IMR-90 (cell line): ENCODE results near the gene CD164L2. TPM values are rescaled to one million over a fixed set of nuclear protein-coding genes. Genes with fewer than 3 reads are reported as not detected.

Source experiments
- ATAC-seq: fragments of 200-7000 bp; cut with Tn5 transposase; 2 replicates; pipeline ENCODE4 v1.9.1; 2020; ENCODE audit warnings: low read depth, mild to moderate bottlenecking, moderate library complexity
- BruUV-seq: library from RNA; stranded (reverse); fragments of 400-500 nt; replicated peaks from 2 replicates; lab custom pipeline; 2021; lab: Mats Ljungman, UMichigan
- CTCF ChIA-PET: fragments of 300-600 bp; formaldehyde crosslinking; extraction: SDS; loops from one replicate; lab custom pipeline; 2021; ENCODE audit warnings: antibody characterized with exemption; lab: Yijun Ruan, JAX
- POLR2A ChIA-PET: fragments of 300-600 bp; sonication (Branson Sonifier 250); formaldehyde crosslinking; loops from one replicate; lab custom pipeline; 2022; ENCODE audit warnings: antibody characterized with exemption; ENCODE audit not compliant: unreplicated experiment; lab: Charles Lee
- DNase-seq: peaks from one replicate; pipeline ENCODE4 v3.0.0; 2013
- H2AFZ ChIP-seq: replicated peaks from 2 replicates; pipeline ENCODE3; 2013; ENCODE audit warnings: low read length, mild to moderate bottlenecking; ENCODE audit not compliant: poor library complexity
- H2AK5ac ChIP-seq: 2 replicates; pipeline ENCODE4 v1.6.1; 2013; ENCODE audit warnings: low read depth, low read length, inconsistent platforms
- H2AK9ac ChIP-seq: replicated peaks from 2 replicates; pipeline ENCODE3; 2013; ENCODE audit warnings: mild to moderate bottlenecking, low read depth, low read length, moderate library complexity; ENCODE audit not compliant: poor library complexity
- H2BK120ac ChIP-seq: 2 replicates; pipeline ENCODE4 v1.6.1; 2013; ENCODE audit warnings: low read depth, low read length, inconsistent platforms
- H2BK15ac ChIP-seq: 3 replicates; pipeline ENCODE4 v1.6.1; 2013; ENCODE audit warnings: low read depth, low read length, inconsistent platforms
- H2BK20ac ChIP-seq: 2 replicates; pipeline ENCODE4 v1.6.1; 2013; ENCODE audit warnings: low read depth, mild to moderate bottlenecking, inconsistent platforms, low read length, moderate library complexity
- H2BK5ac ChIP-seq: 2 replicates; pipeline ENCODE4 v1.6.1; 2013; ENCODE audit warnings: mild to moderate bottlenecking, low read depth, low read length, inconsistent platforms; ENCODE audit not compliant: poor library complexity, severe bottlenecking
- H3K14ac ChIP-seq: replicated peaks from 2 replicates; pipeline ENCODE4 v1.6.1; 2013; ENCODE audit warnings: low read depth, low read length, inconsistent platforms
- H3K18ac ChIP-seq: 2 replicates; pipeline ENCODE4 v1.6.1; 2013; ENCODE audit warnings: low read depth, low read length, control low read depth
- H3K23ac ChIP-seq: 2 replicates; pipeline ENCODE4 v1.6.1; 2013; ENCODE audit warnings: low read depth, low read length, inconsistent platforms
- H3K27ac ChIP-seq: 2 replicates; pipeline ENCODE4 v1.5.1; 2013; ENCODE audit warnings: mild to moderate bottlenecking, control low read depth, low read length; ENCODE audit not compliant: insufficient read depth
- H3K27me3 ChIP-seq: 2 replicates; pipeline ENCODE4 v1.6.1; 2013; ENCODE audit warnings: low read length; ENCODE audit not compliant: control insufficient read depth, insufficient read depth
- H3K36me3 ChIP-seq: 2 replicates; pipeline ENCODE4 v1.6.1; 2013; ENCODE audit warnings: low read length, mixed read lengths; ENCODE audit not compliant: control insufficient read depth, insufficient read depth
- H3K4ac ChIP-seq: 2 replicates; pipeline ENCODE4 v1.6.1; 2013; ENCODE audit warnings: low read depth, low read length, inconsistent platforms
- H3K4me1 ChIP-seq: 2 replicates; pipeline ENCODE4 v1.6.1; 2013; ENCODE audit warnings: low read length, mixed read lengths; ENCODE audit not compliant: control insufficient read depth, insufficient read depth
- H3K4me2 ChIP-seq: 2 replicates; pipeline ENCODE4 v1.6.1; 2013; ENCODE audit warnings: low read depth, mild to moderate bottlenecking, control low read depth, low read length, moderate library complexity
- H3K4me3 ChIP-seq: 2 replicates; pipeline ENCODE4 v1.5.1; 2013; ENCODE audit warnings: low read depth, mild to moderate bottlenecking, control low read depth, low read length, moderate library complexity; ENCODE audit not compliant: insufficient read depth
- H3K56ac ChIP-seq: 2 replicates; pipeline ENCODE4 v1.6.1; 2013; ENCODE audit warnings: low read length, inconsistent platforms; ENCODE audit not compliant: insufficient read depth; ENCODE audit errors: extremely low read depth
- H3K79me1 ChIP-seq, 2 experiments: 2 replicates each; pipeline ENCODE4 v1.6.1; 2013; ENCODE audit warnings: low read length in 2 of 2, inconsistent platforms in 1 of 2, low read depth in 1 of 2
- H3K9ac ChIP-seq: 2 replicates; pipeline ENCODE4 v1.6.1; 2013; ENCODE audit warnings: low read depth, low read length, control low read depth
- H3K9me1 ChIP-seq: 2 replicates; pipeline ENCODE4 v1.6.1; 2013; ENCODE audit warnings: low read length, inconsistent platforms; ENCODE audit not compliant: insufficient read depth
- H3K9me3 ChIP-seq: 2 replicates; pipeline ENCODE4 v1.6.1; 2013; ENCODE audit warnings: low read length; ENCODE audit not compliant: control insufficient read depth, insufficient read depth
- H4K20me1 ChIP-seq: 2 replicates; pipeline ENCODE4 v1.6.1; 2013; ENCODE audit warnings: low read length, inconsistent platforms; ENCODE audit not compliant: insufficient read depth
- H4K5ac ChIP-seq: 2 replicates; pipeline ENCODE4 v1.6.1; 2013; ENCODE audit warnings: mild to moderate bottlenecking, low read depth, low read length, control low read depth
- H4K8ac ChIP-seq, 2 experiments: 2 replicates each; pipeline ENCODE4 v1.6.1; 2013; ENCODE audit warnings: low read depth in 2 of 2, low read length in 2 of 2, control low read depth in 1 of 2, inconsistent platforms in 1 of 2
- H4K91ac ChIP-seq: 2 replicates; pipeline ENCODE4 v1.6.1; 2013; ENCODE audit warnings: low read depth, low read length, inconsistent platforms; ENCODE audit not compliant: insufficient read depth
- BHLHE40 ChIP-seq: fragments of 150-350 bp; IDR thresholded peaks from 2 replicates; pipeline ENCODE4 v1.6.1; 2016; ENCODE audit warnings: mild to moderate bottlenecking, low read depth, low read length
- CEBPB ChIP-seq: IDR thresholded peaks from 2 replicates; pipeline ENCODE4 v1.6.1; 2012; ENCODE audit warnings: low read depth, low read length, improper control_type of control experiment
- CHD1 ChIP-seq: IDR thresholded peaks from 2 replicates; pipeline ENCODE4 v1.6.1; 2012; ENCODE audit warnings: low read depth, low read length, improper control_type of control experiment
- CTCF ChIP-seq: conservative IDR thresholded peaks from 2 replicates; pipeline ENCODE4 v1.5.1; 2012; ENCODE audit warnings: mild to moderate bottlenecking, low read depth, low read length, improper control_type of control experiment
- ELK1 ChIP-seq: fragments of 150-350 bp; IDR thresholded peaks from 2 replicates; pipeline ENCODE4 v1.6.1; 2016; ENCODE audit warnings: low read depth, mild to moderate bottlenecking, low read length, moderate library complexity, borderline replicate concordance
- FOS ChIP-seq: fragments of 150-350 bp; IDR thresholded peaks from 2 replicates; pipeline ENCODE4 v1.6.1; 2016; ENCODE audit warnings: low read depth, low read length
- MXI1 ChIP-seq: IDR thresholded peaks from 2 replicates; pipeline ENCODE4 v1.6.1; 2012; ENCODE audit warnings: low read depth, mild to moderate bottlenecking, low read length, moderate library complexity, borderline replicate concordance
- NFE2L2 ChIP-seq: fragments of 150-350 bp; IDR thresholded peaks from 2 replicates; pipeline ENCODE4 v1.6.1; 2016; ENCODE audit warnings: low read depth, mild to moderate bottlenecking, low read length
- POLR2A ChIP-seq: IDR thresholded peaks from 2 replicates; pipeline ENCODE4 v1.6.1; 2012; ENCODE audit warnings: mild to moderate bottlenecking, low read depth, low read length
- RAD21 ChIP-seq: IDR thresholded peaks from 2 replicates; pipeline ENCODE4 v1.6.1; 2012; ENCODE audit warnings: low read length, improper control_type of control experiment
- RFX5 ChIP-seq: IDR thresholded peaks from 2 replicates; pipeline ENCODE4 v1.8.0; 2012; ENCODE audit warnings: low read depth, mild to moderate bottlenecking, low read length, moderate library complexity
- SMC3 ChIP-seq: fragments of 150-350 bp; IDR thresholded peaks from 2 replicates; pipeline ENCODE4 v1.6.1; 2016; ENCODE audit warnings: low read depth, mild to moderate bottlenecking, antibody characterized with exemption, low read length, moderate library complexity
- USF2 ChIP-seq: fragments of 150-350 bp; IDR thresholded peaks from 2 replicates; pipeline ENCODE4 v1.6.1; 2017; ENCODE audit warnings: mild to moderate bottlenecking, antibody characterized with exemption, low read length, low read depth
- WGBS, 2 experiments: methylation state at CpG; one replicate each; pipeline versions ENCODE4 v1.1.5 to v1.1.7; 2013; ENCODE audit warnings: missing lambda C conversion rate in 2 of 2; ENCODE audit not compliant: insufficient read length in 1 of 2; ENCODE audit errors: extremely low coverage in 2 of 2; 5-methylcytosine and 5-hydroxymethylcytosine counted together
- dilution Hi-C: fragments of 300-500 bp; cut with HindIII; formaldehyde crosslinking; loops from one replicate; pipeline ENCODE4 v1.14.3; 2018; ENCODE audit warnings: low sequenced_read_pairs; ENCODE audit not compliant: unreplicated experiment
- in situ Hi-C: fragments of 300-500 bp; cut with MboI; formaldehyde crosslinking; loops from 3 replicates; pipeline ENCODE4 v1.14.3; 2019; ENCODE audit warnings: low sequenced_read_pairs, inconsistent platforms, mixed read lengths
- intact Hi-C: fragments of 100-400 bp; cut with micrococcal nuclease; formaldehyde crosslinking; loops from 2 replicates; pipeline ENCODE4 v1.10.0; 2022
- polyA plus RNA-seq, 3 experiments: library from polyadenylated mRNA; depleted of rRNA; stranded (reverse); fragments of >200 nt; gene quantifications; 2 replicates each; pipeline ENCODE4 v1.2.3, GENCODE V29; 2012; ENCODE audit warnings: low replicate concordance in 1 of 3
- total RNA-seq: library from RNA; depleted of rRNA; stranded (reverse); fragments of >200 nt; gene quantifications from 2 replicates; pipeline ENCODE4 v1.2.3, GENCODE V29; 2012

CD164L2 gene
- total and polyA plus RNA-seq, 2 of the 4 experiments (the other 2 are of a cell fraction), result not detected

GRCh38 chr1:27408151-27408550 lies 25.0 kb upstream of the CD164L2 start:
- no peak overlapping the region for H2AK9ac ChIP-seq
- H3K27me3 ChIP-seq, result no peaks in the 10 kb centered on the region
- no peak overlapping the region for H3K23ac ChIP-seq
- no peak overlapping the region for H3K18ac ChIP-seq
- H3K4me3 ChIP-seq, result no peak overlapping the region
- no TSS peak for BruUV-seq
- dilution Hi-C loops (no loop called here), intact Hi-C loops (no loop called here), in situ Hi-C loops (no loop called here)
- H2AFZ ChIP-seq, result no peak overlapping the region
- H3K56ac ChIP-seq, result no peak overlapping the region
- H3K79me1 ChIP-seq, result peaks cover 20 to 21% of the 10 kb centered on the region in 2 experiments
- H4K91ac ChIP-seq, result no peak overlapping the region
- H3K27ac ChIP-seq, result no peak overlapping the region
- H2AK5ac ChIP-seq, result no peak overlapping the region
- ChIA-PET CTCF (interaction anchor here (0.6 kb wide), 1 partner anchor 63 kb away, joined by 4 read pairs; no protein-coding TSS in a partner anchor), POLR2A (no interaction called here)
- H3K9me1 ChIP-seq, result no peaks in the 10 kb centered on the region
- peaks cover 14% of the 10 kb centered on the region for H3K4me1 ChIP-seq
- no peak overlapping the region for H3K9ac ChIP-seq
- no peak overlapping the region; the same call in 1 of the 2 replicates for H3K4ac ChIP-seq
- H3K4me2 ChIP-seq, result no peak overlapping the region
- no peak overlapping the region for H4K8ac ChIP-seq
- no peak overlapping the region for H2BK20ac ChIP-seq
- H3K14ac ChIP-seq, result no peak overlapping the region
- H2BK120ac ChIP-seq, result no peak overlapping the region
- H4K5ac ChIP-seq, result no peak overlapping the region
- H3K36me3 ChIP-seq, result peaks cover 48% of the 10 kb centered on the region
- 88% methylated on average over 3 of the region's 9 CpGs; no CpG with 5 or more reads in 1 of the 2 experiments for WGBS, 2 experiments
- no peak for ATAC-seq
- no peaks in the 10 kb centered on the region; the same call in 1 of the 2 replicates for H4K20me1 ChIP-seq
- H2BK5ac ChIP-seq, result no peak overlapping the region
- no peaks in the 10 kb centered on the region for H3K9me3 ChIP-seq
- no peak for TF ChIP-seq BHLHE40
- TF ChIP-seq NFE2L2, result no peak
- no peak for TF ChIP-seq ELK1
- no peak for TF ChIP-seq RAD21
- no peak for TF ChIP-seq USF2
- TF ChIP-seq FOS, result no peak
- no peak for TF ChIP-seq CTCF
- no peak for TF ChIP-seq CEBPB
- TF ChIP-seq RFX5, result no peak
- no peak for TF ChIP-seq POLR2A
- no peak for TF ChIP-seq MXI1
- no peak for TF ChIP-seq CHD1
- TF ChIP-seq SMC3, result no peak
- H2BK15ac ChIP-seq, result no peak overlapping the region
- no peak for DNase-seq
